ENCODE measurements around the gene CTSF.

DNA sequence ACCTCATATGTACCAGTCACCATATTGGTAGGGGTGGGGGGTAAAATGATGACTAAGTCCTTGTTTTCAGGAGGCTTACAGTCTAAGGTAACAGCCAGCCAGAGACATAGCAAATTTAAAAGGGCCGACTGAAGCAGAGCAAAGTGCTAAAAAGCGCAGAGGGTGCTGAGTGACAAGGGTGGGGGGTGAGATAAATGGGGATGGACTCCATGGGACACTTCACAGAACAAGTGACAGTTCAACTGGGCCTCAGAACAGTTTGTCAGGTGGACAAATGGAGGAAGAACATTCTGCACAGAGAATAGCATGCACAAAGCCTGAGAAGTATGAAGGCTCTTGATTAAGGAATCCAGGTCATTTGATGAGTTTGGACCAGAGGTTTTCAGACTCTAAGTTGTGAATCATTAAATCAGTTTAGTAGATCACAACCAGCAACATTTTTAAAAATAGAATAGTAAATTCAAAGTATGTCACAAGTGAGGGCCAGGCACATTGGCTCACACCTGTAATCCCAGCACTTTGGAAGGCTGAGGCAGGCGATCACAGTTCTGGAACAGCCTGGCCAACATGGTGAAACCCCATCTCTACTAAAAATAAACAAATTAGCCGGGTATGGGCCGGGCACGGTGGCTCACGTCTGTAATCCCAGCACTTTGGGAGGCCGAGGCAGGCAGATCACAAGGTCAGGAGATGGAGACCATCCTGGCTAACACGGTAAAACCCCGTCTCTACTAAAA is 43.9 kb downstream of the CTSF start:
- TF ChIP-seq, protein P1, sequence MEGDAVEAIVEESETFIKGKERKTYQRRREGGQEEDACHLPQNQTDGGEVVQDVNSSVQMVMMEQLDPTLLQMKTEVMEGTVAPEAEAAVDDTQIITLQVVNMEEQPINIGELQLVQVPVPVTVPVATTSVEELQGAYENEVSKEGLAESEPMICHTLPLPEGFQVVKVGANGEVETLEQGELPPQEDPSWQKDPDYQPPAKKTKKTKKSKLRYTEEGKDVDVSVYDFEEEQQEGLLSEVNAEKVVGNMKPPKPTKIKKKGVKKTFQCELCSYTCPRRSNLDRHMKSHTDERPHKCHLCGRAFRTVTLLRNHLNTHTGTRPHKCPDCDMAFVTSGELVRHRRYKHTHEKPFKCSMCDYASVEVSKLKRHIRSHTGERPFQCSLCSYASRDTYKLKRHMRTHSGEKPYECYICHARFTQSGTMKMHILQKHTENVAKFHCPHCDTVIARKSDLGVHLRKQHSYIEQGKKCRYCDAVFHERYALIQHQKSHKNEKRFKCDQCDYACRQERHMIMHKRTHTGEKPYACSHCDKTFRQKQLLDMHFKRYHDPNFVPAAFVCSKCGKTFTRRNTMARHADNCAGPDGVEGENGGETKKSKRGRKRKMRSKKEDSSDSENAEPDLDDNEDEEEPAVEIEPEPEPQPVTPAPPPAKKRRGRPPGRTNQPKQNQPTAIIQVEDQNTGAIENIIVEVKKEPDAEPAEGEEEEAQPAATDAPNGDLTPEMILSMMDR (IDR thresholded peaks at IDR 0.05; ENCODE audit: low read depth, low read length): no peak
- no peak for TF ChIP-seq EZH2phosphoT487 (IDR thresholded peaks at IDR 0.05; ENCODE audit: low read depth)

All from OCI-LY3 (cell line).